ENCODE results near the gene SFMBT1. TPM values are rescaled to one million over a fixed set of nuclear protein-coding genes. Genes with fewer than 3 reads are reported as not detected.

SFMBT1 gene
- total RNA-seq, 2 donors from 2014 or later = 7.4 to 13.5 TPM

GRCh38 chr3:52895418-52895817 lies 150.5 kb downstream of the SFMBT1 start:
- Histone ChIP-seq H3K4me1 (ENCODE audit: control insufficient read depth in 1 of 2, low read depth in 2 of 2) (peaks cover 64 to 65% of the 10 kb centered on the region in 2 donors), H3K36me3 (no peaks in the 10 kb centered on the region), H3K27ac (peak overlapping the region; percentile 87 to 92), H3K9me3 (no peaks in the 10 kb centered on the region), H3K4me3 (peak overlapping the region; percentile 87), H3K27me3 (replicated peaks; ENCODE audit: insufficient read depth) (no peaks in the 10 kb centered on the region)
- ATAC-seq (ENCODE audit: insufficient number of reproducible peaks, low FRiP score, low read depth) = no peak
- no peak for DNase-seq (ENCODE audit: low spot score)
- no peak for TF ChIP-seq CTCF (IDR thresholded peaks at IDR 0.05)

- Histone ChIP-seq H3K27me3 (replicated peaks; ENCODE audit: insufficient read depth) (no peaks in the 10 kb centered on the region), H3K9me3 (no peaks in the 10 kb centered on the region), H3K27ac (peak overlapping the region; percentile 87 to 92), H3K4me1 (ENCODE audit: control insufficient read depth in 1 of 2, low read depth in 2 of 2) (peaks cover 69 to 72% of the 10 kb centered on the region in 2 donors), H3K36me3 (no peaks in the 10 kb centered on the region), H3K4me3 (no peak overlapping the region)
- no peak for DNase-seq (ENCODE audit: low spot score)
- no peak for TF ChIP-seq CTCF (IDR thresholded peaks at IDR 0.05)
- ATAC-seq (ENCODE audit: insufficient number of reproducible peaks, low FRiP score, low read depth) = no peak
Observed at GRCh38 chr3:52894756-52895155, 151.1 kb downstream of the SFMBT1 start.

- no peak for TF ChIP-seq CTCF (IDR thresholded peaks at IDR 0.05)
- Histone ChIP-seq H3K4me1 (ENCODE audit: control insufficient read depth in 1 of 2, low read depth in 2 of 2) (peaks cover 69 to 74% of the 10 kb centered on the region in 2 donors), H3K27ac (peak overlapping the region; percentile 87 to 92), H3K36me3 (no peaks in the 10 kb centered on the region), H3K9me3 (no peaks in the 10 kb centered on the region), H3K4me3 (peak overlapping the region; percentile 64), H3K27me3 (replicated peaks; ENCODE audit: insufficient read depth) (no peaks in the 10 kb centered on the region)
- ATAC-seq (ENCODE audit: insufficient number of reproducible peaks, low FRiP score, low read depth) (no peak), DNase-seq (ENCODE audit: low spot score) (no peak)
Observed at GRCh38 chr3:52893723-52894122, 152.2 kb downstream of the SFMBT1 start.

GRCh38 chr3:52892625-52893311 lies 153.1 kb downstream of the SFMBT1 start:
- Histone ChIP-seq H3K27ac (peak overlapping the region; percentile 87 to 92), H3K36me3 (no peaks in the 10 kb centered on the region), H3K27me3 (replicated peaks; ENCODE audit: insufficient read depth) (no peaks in the 10 kb centered on the region), H3K9me3 (no peaks in the 10 kb centered on the region), H3K4me3 (peak overlapping the region; percentile 64), H3K4me1 (ENCODE audit: control insufficient read depth in 1 of 2, low read depth in 2 of 2) (peaks cover 66 to 70% of the 10 kb centered on the region in 2 donors)
- TF ChIP-seq CTCF (IDR thresholded peaks at IDR 0.05) = no peak
- DNase-seq (ENCODE audit: low spot score) = no peak
- ATAC-seq (ENCODE audit: insufficient number of reproducible peaks, low FRiP score, low read depth) = no peak

- Histone ChIP-seq H3K27ac (peak overlapping the region; percentile 87 to 92), H3K27me3 (replicated peaks; ENCODE audit: insufficient read depth) (no peaks in the 10 kb centered on the region), H3K36me3 (no peaks in the 10 kb centered on the region), H3K9me3 (no peaks in the 10 kb centered on the region), H3K4me1 (ENCODE audit: control insufficient read depth in 1 of 2, low read depth in 2 of 2) (peaks cover 65 to 72% of the 10 kb centered on the region in 2 donors), H3K4me3 (peak overlapping the region; percentile 64)
- no peak for TF ChIP-seq CTCF (IDR thresholded peaks at IDR 0.05)
- no peak for DNase-seq (ENCODE audit: low spot score)
- ATAC-seq (ENCODE audit: insufficient number of reproducible peaks, low FRiP score, low read depth) = no peak
Observed at GRCh38 chr3:52892290-52892624, 153.6 kb downstream of the SFMBT1 start.
